Endothelial cell of umbilical vein (primary cell): ENCODE data around the gene RAPH1. TPM values are rescaled to one million over a fixed set of nuclear protein-coding genes. Genes with fewer than 3 reads are reported as not detected.

Source experiments
- BruUV-seq: library from RNA; stranded (reverse); fragments of 400-500 nt; replicated peaks from 2 replicates; lab custom pipeline; 2021; lab: Mats Ljungman, UMichigan
- CTCF ChIA-PET: fragments of 300-600, 350-600 bp; sonication (Branson Sonifier 250); formaldehyde crosslinking; loops from one replicate; lab custom pipeline; 2021; ENCODE audit warnings: antibody characterized with exemption, inconsistent platforms; lab: Charles Lee
- POLR2A ChIA-PET: fragments of 300-600, 350-600 bp; sonication (Branson Sonifier 250); formaldehyde crosslinking; loops from one replicate; lab custom pipeline; 2021; ENCODE audit warnings: antibody characterized with exemption, inconsistent platforms; lab: Charles Lee
- DNase-seq: peaks from one replicate; pipeline ENCODE4 v3.0.0-alpha.2; 2011; ENCODE audit warnings: low read depth, low spot score
- FAIRE-seq: peaks from 2 replicates; lab custom pipeline; 2011; peaks lifted over from hg19 to GRCh38; lab: Jason Lieb, UNC
- H2AFZ ChIP-seq: 2 replicates; pipeline ENCODE4 v1.6.0; 2012; ENCODE audit warnings: low read depth, low read length, control low read depth, inconsistent platforms
- H3K27ac ChIP-seq: 2 replicates; pipeline ENCODE4 v1.5.1; 2011; ENCODE audit warnings: low read depth, mild to moderate bottlenecking, control low read depth, low read length, moderate library complexity; ENCODE audit not compliant: insufficient read depth
- H3K27me3 ChIP-seq, 2 experiments: 2 replicates each; pipeline versions ENCODE4 v1.6.0 to v1.6.1; 2011; ENCODE audit warnings: low read length in 2 of 2, mixed read lengths in 1 of 2; ENCODE audit not compliant: control insufficient read depth in 2 of 2, insufficient read depth in 2 of 2
- H3K36me3 ChIP-seq, 2 experiments: 2 replicates in 1 of 2; 3 replicates in 1 of 2; pipeline ENCODE4 v1.5.1; 2011; ENCODE audit warnings: low read length in 2 of 2, mild to moderate bottlenecking in 1 of 2, moderate library complexity in 1 of 2; ENCODE audit not compliant: control insufficient read depth in 2 of 2, insufficient read depth in 2 of 2; ENCODE audit errors: extremely low read depth in 1 of 2
- H3K4me1 ChIP-seq: 3 replicates; pipeline ENCODE4 v1.5.1; 2011; ENCODE audit warnings: mild to moderate bottlenecking, low read length; ENCODE audit not compliant: control insufficient read depth, insufficient read depth; ENCODE audit errors: extremely low read depth
- H3K4me2 ChIP-seq: 2 replicates; pipeline ENCODE4 v1.6.1; 2011; ENCODE audit warnings: low read length, control low read depth, mixed read lengths; ENCODE audit not compliant: insufficient read depth
- H3K4me3 ChIP-seq, 3 experiments: fragments of 200-600 bp in 1 of 3; sonication (generic), shearing (Covaris generic) in 1 of 3; replicated peaks in 1 of 3; 2 replicates each; pipeline ENCODE4 v1.5.1; 2011 to 2016; ENCODE audit warnings: control low read depth in 3 of 3, low read length in 3 of 3, mild to moderate bottlenecking in 2 of 3, inconsistent platforms in 1 of 3, low read depth in 1 of 3, moderate library complexity in 1 of 3; ENCODE audit not compliant: insufficient read depth in 1 of 3
- H3K79me2 ChIP-seq: 2 replicates; pipeline ENCODE4 v1.6.0; 2012; ENCODE audit warnings: low read length, inconsistent platforms; ENCODE audit not compliant: control insufficient read depth, insufficient read depth
- H3K9ac ChIP-seq: replicated peaks from 2 replicates; pipeline ENCODE3; 2011; ENCODE audit warnings: low read length, control low read depth; ENCODE audit not compliant: insufficient read depth; ENCODE audit errors: extremely low read depth
- H3K9me1 ChIP-seq: replicated peaks from 3 replicates; pipeline ENCODE4 v1.6.0; 2011; ENCODE audit warnings: mild to moderate bottlenecking, low read length; ENCODE audit not compliant: control insufficient read depth, insufficient read depth; ENCODE audit errors: extremely low read depth
- H3K9me3 ChIP-seq: replicated peaks from 2 replicates; pipeline ENCODE4 v1.5.1; 2012; ENCODE audit warnings: low read length, inconsistent platforms; ENCODE audit not compliant: control insufficient read depth, insufficient read depth
- H4K20me1 ChIP-seq: replicated peaks from 2 replicates; pipeline ENCODE3; 2011; ENCODE audit warnings: mild to moderate bottlenecking, low read length; ENCODE audit not compliant: control insufficient read depth, insufficient read depth; ENCODE audit errors: extremely low read depth
- EZH2 ChIP-seq: IDR thresholded peaks from 2 replicates; pipeline ENCODE4 v1.6.1; 2012; ENCODE audit warnings: borderline replicate concordance, low read depth, mild to moderate bottlenecking, moderate library complexity, low read length, inconsistent platforms; ENCODE audit not compliant: severe bottlenecking
- FOS ChIP-seq: IDR thresholded peaks from 2 replicates; pipeline ENCODE4 v1.6.1; 2011; ENCODE audit warnings: mild to moderate bottlenecking, low read length, moderate library complexity, borderline replicate concordance; ENCODE audit not compliant: insufficient read depth
- GATA2 ChIP-seq: IDR thresholded peaks from 2 replicates; pipeline ENCODE4 v1.7.0; 2011; ENCODE audit warnings: low read depth, mild to moderate bottlenecking, moderate library complexity, mixed read lengths, low read length; ENCODE audit not compliant: insufficient read length, insufficient read depth
- JUN ChIP-seq: IDR thresholded peaks from 2 replicates; pipeline ENCODE4 v1.6.1; 2011; ENCODE audit warnings: borderline replicate concordance, low read depth; ENCODE audit not compliant: insufficient read length, insufficient read depth
- MAX ChIP-seq: IDR thresholded peaks from 2 replicates; pipeline ENCODE4 v1.6.1; 2011; ENCODE audit not compliant: insufficient read depth, insufficient read length
- POLR2AphosphoS5 ChIP-seq: IDR thresholded peaks from 2 replicates; pipeline ENCODE4 v1.6.1; 2012; ENCODE audit warnings: low read depth, mild to moderate bottlenecking, control low read depth, low read length, moderate library complexity; ENCODE audit not compliant: insufficient read depth
- dilution Hi-C: fragments of 300-500 bp; cut with MboI; formaldehyde crosslinking; loops from one replicate; pipeline ENCODE4 v1.15.0; 2019; ENCODE audit warnings: low sequenced_read_pairs; ENCODE audit not compliant: extremely low pct_ligation_motif_present
- intact Hi-C: fragments of 100-400 bp; cut with micrococcal nuclease; formaldehyde crosslinking; loops from one replicate; pipeline ENCODE4 v1.10.0; 2022
- polyA plus RNA-seq, 4 experiments: library from polyadenylated mRNA; depleted of rRNA in 3 of 4; stranded (reverse) in 3 of 4; unstranded in 1 of 4; fragments of >200 nt; gene quantifications; 2 replicates each; pipeline versions ENCODE4 v1.2.1 to v1.2.3, GENCODE V29; 2011 to 2012; ENCODE audit warnings: missing spikeins in 1 of 4
- total RNA-seq: library from RNA; stranded (reverse); gene quantifications from 2 replicates; pipeline ENCODE4 v1.2.3, GENCODE V29; 2021
- TF ChIP-seq, protein P1 (sequence below), 2 donors: IDR thresholded peaks; 1 replicate in 1 of 2; 2 replicates in 1 of 2; pipeline ENCODE4 v1.5.1; 2011; ENCODE audit warnings: low read length in 2 of 2, mild to moderate bottlenecking in 2 of 2, moderate library complexity in 2 of 2, control low read depth in 1 of 2, inconsistent platforms in 1 of 2, low read depth in 1 of 2; ENCODE audit not compliant: insufficient read depth in 1 of 2; ENCODE audit errors: extremely low read depth in 1 of 2

The RAPH1 gene
- total and polyA plus RNA-seq, 2 donors (not counting 3 experiments of a cell fraction or from before 2014, with no cell fraction given) = 5.1 to 59.5 TPM

DNA sequence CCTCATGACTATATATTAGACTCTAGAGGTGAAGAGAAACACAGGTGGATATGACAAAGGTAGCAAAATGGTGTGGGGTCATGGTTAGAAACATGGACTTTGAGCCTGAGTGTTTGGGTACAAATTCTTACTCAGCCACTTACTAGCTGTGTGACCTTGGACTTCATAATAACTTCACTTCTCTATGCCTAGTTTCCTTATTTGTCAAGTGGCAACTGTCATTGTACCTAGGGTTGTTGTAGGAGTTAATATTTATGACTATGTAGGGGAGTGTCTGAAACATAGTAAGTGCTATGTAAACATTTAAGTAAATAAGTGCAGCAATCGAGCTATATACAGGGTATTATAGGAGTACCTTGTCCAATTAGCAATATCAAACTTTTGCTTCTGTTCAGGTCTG is 49.7 kb upstream of the RAPH1 start:
- Histone ChIP-seq H3K9ac (no peak overlapping the region), H4K20me1 (no peaks in the 10 kb centered on the region), H3K4me2 (no peak overlapping the region), H2AFZ (no peak overlapping the region), H3K9me1 (no peaks in the 10 kb centered on the region), H3K4me1 (peaks cover 10% of the 10 kb centered on the region), H3K79me2 (no peaks in the 10 kb centered on the region), H3K9me3 (no peaks in the 10 kb centered on the region), H3K4me3 (no peak overlapping the region), H3K36me3 (no peaks in the 10 kb centered on the region), H3K27me3 (no peaks in the 10 kb centered on the region), H3K27ac (no peak overlapping the region)
- POLR2A ChIA-PET = no interaction called here
- no peak for TF ChIP-seq FOS
- TF ChIP-seq EZH2 = no peak
- TF ChIP-seq, protein P1, sequence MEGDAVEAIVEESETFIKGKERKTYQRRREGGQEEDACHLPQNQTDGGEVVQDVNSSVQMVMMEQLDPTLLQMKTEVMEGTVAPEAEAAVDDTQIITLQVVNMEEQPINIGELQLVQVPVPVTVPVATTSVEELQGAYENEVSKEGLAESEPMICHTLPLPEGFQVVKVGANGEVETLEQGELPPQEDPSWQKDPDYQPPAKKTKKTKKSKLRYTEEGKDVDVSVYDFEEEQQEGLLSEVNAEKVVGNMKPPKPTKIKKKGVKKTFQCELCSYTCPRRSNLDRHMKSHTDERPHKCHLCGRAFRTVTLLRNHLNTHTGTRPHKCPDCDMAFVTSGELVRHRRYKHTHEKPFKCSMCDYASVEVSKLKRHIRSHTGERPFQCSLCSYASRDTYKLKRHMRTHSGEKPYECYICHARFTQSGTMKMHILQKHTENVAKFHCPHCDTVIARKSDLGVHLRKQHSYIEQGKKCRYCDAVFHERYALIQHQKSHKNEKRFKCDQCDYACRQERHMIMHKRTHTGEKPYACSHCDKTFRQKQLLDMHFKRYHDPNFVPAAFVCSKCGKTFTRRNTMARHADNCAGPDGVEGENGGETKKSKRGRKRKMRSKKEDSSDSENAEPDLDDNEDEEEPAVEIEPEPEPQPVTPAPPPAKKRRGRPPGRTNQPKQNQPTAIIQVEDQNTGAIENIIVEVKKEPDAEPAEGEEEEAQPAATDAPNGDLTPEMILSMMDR (IDR thresholded peaks at IDR 0.05; ENCODE audit: extremely low read depth in 1 of 2, insufficient read depth in 1 of 2, low read depth in 1 of 2, low read length in 2 of 2) = no peak
- no peak for TF ChIP-seq POLR2AphosphoS5
- TF ChIP-seq JUN = no peak
- no peak for TF ChIP-seq GATA2
- DNase-seq (no peak), FAIRE-seq (no peak)
- CTCF ChIA-PET = no interaction called here
- BruUV-seq = no TSS peak
- intact Hi-C loops = no loop called here
- dilution Hi-C loops = no loop called here

DNA sequence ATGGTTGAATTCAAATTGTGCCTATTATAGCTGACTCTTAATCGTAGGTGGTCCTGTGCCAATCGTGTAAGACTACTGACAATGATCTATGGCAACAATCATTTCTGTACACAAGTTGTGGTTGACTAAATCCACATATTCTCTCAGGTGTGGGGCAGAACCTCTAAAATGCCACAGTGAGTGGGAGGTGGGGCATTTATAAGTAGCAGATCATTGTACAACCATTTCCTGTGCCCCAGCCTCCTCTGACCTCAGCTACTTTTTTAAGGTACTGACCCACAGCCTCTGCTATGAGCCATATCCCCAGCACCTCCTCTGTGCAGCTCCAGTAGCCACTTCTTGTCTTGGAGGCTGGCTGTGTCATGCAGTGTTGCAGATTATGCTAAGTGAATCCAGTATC is 48.6 kb upstream of the RAPH1 start:
- intact Hi-C loops (no loop called here), dilution Hi-C loops (no loop called here)
- Histone ChIP-seq H3K9me3 (no peaks in the 10 kb centered on the region), H3K36me3 (no peaks in the 10 kb centered on the region), H3K79me2 (no peaks in the 10 kb centered on the region), H3K4me2 (no peak overlapping the region), H3K9ac (no peak overlapping the region), H3K27me3 (no peaks in the 10 kb centered on the region), H3K4me3 (no peak overlapping the region), H4K20me1 (no peaks in the 10 kb centered on the region), H2AFZ (no peak overlapping the region), H3K27ac (no peak overlapping the region), H3K4me1 (peaks cover 10% of the 10 kb centered on the region), H3K9me1 (no peaks in the 10 kb centered on the region)
- ChIA-PET POLR2A (no interaction called here), CTCF (interaction anchor here (1.2 to 1.8 kb wide), 3 partner anchors 9 to 232 kb away, joined by 4 to 6 read pairs (median 6); no protein-coding TSS in a partner anchor)
- FAIRE-seq (peak; percentile 77), DNase-seq (peak; percentile 56)
- BruUV-seq = no TSS peak
- TF ChIP-seq FOS (peak; percentile 33), MAX (no peak), POLR2AphosphoS5 (no peak), GATA2 (peak; percentile 7), JUN (peak; percentile 53), EZH2 (no peak)
- TF ChIP-seq, protein P1 (IDR thresholded peaks at IDR 0.05; ENCODE audit: extremely low read depth in 1 of 2, insufficient read depth in 1 of 2, low read depth in 1 of 2, low read length in 2 of 2) = no peak
